CD4-positive, alpha-beta T cell (primary cell): ENCODE data around the gene DIS3L2. TPM values are rescaled to one million over a fixed set of nuclear protein-coding genes. Genes with fewer than 3 reads are reported as not detected.

Source experiments
- ATAC-seq: fragments of 200-7000 bp; cut with Tn5 transposase; one replicate; pipeline ENCODE4 v1.10.0; 2022; ENCODE audit warnings: mild to moderate bottlenecking; ENCODE audit not compliant: poor library complexity
- CTCF ChIA-PET: fragments of 350-600 bp; sonication (Branson Sonifier 250); formaldehyde crosslinking; loops from one replicate; lab custom pipeline; 2021; ENCODE audit warnings: antibody characterized with exemption, inconsistent platforms; lab: Charles Lee
- POLR2A ChIA-PET: fragments of 350-600 bp; sonication (Branson Sonifier 250); formaldehyde crosslinking; loops from one replicate; lab custom pipeline; 2021; ENCODE audit warnings: antibody characterized with exemption, inconsistent platforms; lab: Charles Lee
- DNase-seq, 14 experiments: peaks; one replicate each; pipeline ENCODE4 v3.0.0-alpha.2; 2013 to 2020; ENCODE audit warnings: mixed read lengths in 2 of 14
- H3K27ac ChIP-seq, 2 donors: one replicate each; pipeline versions ENCODE4 v1.5.1 to v1.7.0; 2013; ENCODE audit warnings: low read length in 2 of 2, low read depth in 1 of 2, mild to moderate bottlenecking in 1 of 2
- H3K27me3 ChIP-seq, 2 experiments: 1 replicate in 1 of 2; 2 replicates in 1 of 2; pipeline versions ENCODE4 v1.6.1 to v1.7.0; 2013; ENCODE audit warnings: low read length in 2 of 2, control low read depth in 1 of 2, mild to moderate bottlenecking in 1 of 2, moderate library complexity in 1 of 2; ENCODE audit not compliant: insufficient read depth in 2 of 2, control insufficient read depth in 1 of 2
- H3K36me3 ChIP-seq: one replicate; pipeline ENCODE4 v1.6.1; 2013; ENCODE audit warnings: low read length, control low read depth; ENCODE audit not compliant: insufficient read depth
- H3K4me1 ChIP-seq: one replicate; pipeline ENCODE4 v1.6.1; 2013; ENCODE audit warnings: low read length, control low read depth; ENCODE audit not compliant: insufficient read depth
- H3K4me3 ChIP-seq: one replicate; pipeline ENCODE4 v1.5.1; 2013; ENCODE audit warnings: mild to moderate bottlenecking, low read length, moderate library complexity
- H3K9me3 ChIP-seq, 2 experiments: 1 replicate in 1 of 2; 2 replicates in 1 of 2; pipeline versions ENCODE4 v1.6.1 to v1.7.0; 2013; ENCODE audit warnings: low read length in 2 of 2, mild to moderate bottlenecking in 2 of 2, control low read depth in 1 of 2, moderate library complexity in 1 of 2; ENCODE audit not compliant: control insufficient read depth in 1 of 2, insufficient read depth in 1 of 2
- H3K27ac Mint-ChIP-seq: one replicate; pipeline ENCODE4 v1.8.0; 2020; ENCODE audit warnings: mixed read lengths
- H3K27me3 Mint-ChIP-seq: one replicate; pipeline ENCODE4 v1.8.0; 2021; ENCODE audit warnings: mixed read lengths
- H3K36me3 Mint-ChIP-seq: one replicate; pipeline ENCODE4 v1.8.0; 2021; ENCODE audit warnings: low read depth, mixed read lengths
- H3K4me1 Mint-ChIP-seq: one replicate; pipeline ENCODE4 v1.8.0; 2021; ENCODE audit warnings: low read depth, mixed read lengths
- H3K4me3 Mint-ChIP-seq: one replicate; pipeline ENCODE4 v1.8.0; 2020; ENCODE audit warnings: mild to moderate bottlenecking, mixed read lengths
- H3K9me3 Mint-ChIP-seq: one replicate; pipeline ENCODE4 v1.8.0; 2020; ENCODE audit warnings: mixed read lengths
- intact Hi-C, 2 experiments: fragments of 100-400 bp; cut with DNase I in 1 of 2; cut with micrococcal nuclease in 1 of 2; formaldehyde crosslinking; loops; one replicate each; pipeline versions ENCODE4 v1.15.1 to v1.9.0; 2023 to 2025; cut with DNase I, micrococcal nuclease
- total RNA-seq, 174 experiments: library from RNA in 2 of 174; stranded (reverse) in 2 of 174; gene quantifications; one replicate each; pipeline ENCODE4 v1.2.3 and lab custom pipeline; 2021 to 2026
- TF ChIP-seq, protein P1 (sequence below): fragments of 200-600 bp; IDR thresholded peaks from one replicate; pipeline ENCODE4 v1.8.0; 2022; ENCODE audit warnings: antibody characterized with exemption, mild to moderate bottlenecking

Gene DIS3L2
- total RNA-seq, 2 experiments from 2014 or later, result 59.8 to 62.9 TPM

DNA sequence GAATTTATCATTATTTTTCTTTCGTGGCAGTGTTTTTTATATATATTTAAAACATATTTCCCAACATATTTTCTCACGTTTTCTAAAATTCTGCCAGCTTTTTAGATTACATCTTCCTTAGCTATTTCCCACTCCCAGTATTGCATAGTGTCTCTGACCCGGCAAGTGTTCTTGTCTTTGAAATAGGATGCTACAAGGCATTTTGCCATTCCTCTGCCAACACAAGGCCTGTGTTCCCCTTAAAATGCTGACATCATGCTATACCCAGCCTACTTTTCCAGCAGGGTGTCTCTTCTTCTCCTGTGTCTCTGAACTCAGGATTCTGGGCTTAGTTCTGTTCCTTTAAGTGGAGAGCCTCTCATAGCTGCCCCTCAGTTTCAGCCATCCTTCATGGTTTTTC, 115.2 kb downstream of the DIS3L2 start:
- ChIA-PET POLR2A (no interaction called here), CTCF (no interaction called here)

DNA sequence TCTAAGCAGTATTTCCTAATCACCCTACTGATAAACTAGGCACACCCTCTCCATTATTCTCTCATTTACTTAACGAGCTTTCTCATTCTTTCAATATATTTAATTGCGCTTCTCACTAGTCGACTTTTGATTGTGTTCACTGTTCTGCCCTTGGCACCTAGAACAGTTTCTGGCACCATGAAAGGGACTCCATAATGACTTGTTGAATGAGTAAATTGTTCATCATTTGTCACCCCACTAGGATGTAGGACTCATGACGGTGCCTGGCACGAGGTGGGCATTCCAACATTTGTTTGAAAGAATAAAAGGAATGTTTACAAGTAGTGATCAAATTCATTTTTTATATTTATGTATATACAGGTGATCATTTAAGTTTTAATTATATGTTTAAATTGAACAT, 123.7 kb downstream of the DIS3L2 start:
- POLR2A ChIA-PET, result no interaction called here
- CTCF ChIA-PET, result no interaction called here
- H3K27me3 ChIP-seq, result no peaks in the 10 kb centered on the region
- H3K27ac ChIP-seq, result no peak overlapping the region
- peaks cover 9 to 14% of the 10 kb centered on the region in 2 experiments for H3K9me3 ChIP-seq
- H3K4me3 ChIP-seq, result no peak overlapping the region
- H3K4me3 Mint-ChIP-seq, result no peak overlapping the region
- ATAC-seq (no peak), DNase-seq (no peak)
- intact Hi-C loops, result no loop called here
- H3K36me3 Mint-ChIP-seq, result peaks cover 65% of the 10 kb centered on the region
- TF ChIP-seq, protein P1, sequence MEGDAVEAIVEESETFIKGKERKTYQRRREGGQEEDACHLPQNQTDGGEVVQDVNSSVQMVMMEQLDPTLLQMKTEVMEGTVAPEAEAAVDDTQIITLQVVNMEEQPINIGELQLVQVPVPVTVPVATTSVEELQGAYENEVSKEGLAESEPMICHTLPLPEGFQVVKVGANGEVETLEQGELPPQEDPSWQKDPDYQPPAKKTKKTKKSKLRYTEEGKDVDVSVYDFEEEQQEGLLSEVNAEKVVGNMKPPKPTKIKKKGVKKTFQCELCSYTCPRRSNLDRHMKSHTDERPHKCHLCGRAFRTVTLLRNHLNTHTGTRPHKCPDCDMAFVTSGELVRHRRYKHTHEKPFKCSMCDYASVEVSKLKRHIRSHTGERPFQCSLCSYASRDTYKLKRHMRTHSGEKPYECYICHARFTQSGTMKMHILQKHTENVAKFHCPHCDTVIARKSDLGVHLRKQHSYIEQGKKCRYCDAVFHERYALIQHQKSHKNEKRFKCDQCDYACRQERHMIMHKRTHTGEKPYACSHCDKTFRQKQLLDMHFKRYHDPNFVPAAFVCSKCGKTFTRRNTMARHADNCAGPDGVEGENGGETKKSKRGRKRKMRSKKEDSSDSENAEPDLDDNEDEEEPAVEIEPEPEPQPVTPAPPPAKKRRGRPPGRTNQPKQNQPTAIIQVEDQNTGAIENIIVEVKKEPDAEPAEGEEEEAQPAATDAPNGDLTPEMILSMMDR, result no peak
- peaks cover 14% of the 10 kb centered on the region for H3K36me3 ChIP-seq
- H3K9me3 Mint-ChIP-seq, result peaks cover 4% of the 10 kb centered on the region
- no peaks in the 10 kb centered on the region for H3K4me1 ChIP-seq
- H3K4me1 Mint-ChIP-seq, result no peaks in the 10 kb centered on the region
- no peak overlapping the region for H3K27ac Mint-ChIP-seq
- H3K27me3 Mint-ChIP-seq, result no peaks in the 10 kb centered on the region

More for the DNA sequence above, 115.2 kb downstream of the DIS3L2 start:
- Mint-ChIP-seq H3K4me3 (no peak overlapping the region), H3K27me3 (no peaks in the 10 kb centered on the region), H3K4me1 (peaks cover 31% of the 10 kb centered on the region), H3K9me3 (peaks cover 4% of the 10 kb centered on the region), H3K27ac (no peak overlapping the region), H3K36me3 (peaks cover 22% of the 10 kb centered on the region)
- no peak for ATAC-seq
- Histone ChIP-seq H3K9me3 (peaks cover 0 to 1% of the 10 kb centered on the region in 2 experiments), H3K27ac (no peak overlapping the region), H3K36me3 (no peaks in the 10 kb centered on the region), H3K27me3 (no peaks in the 10 kb centered on the region), H3K4me1 (no peaks in the 10 kb centered on the region), H3K4me3 (no peak overlapping the region)
- no peak for DNase-seq
- TF ChIP-seq, protein P1, result no peak
- intact Hi-C loops, result no loop called here

DNA sequence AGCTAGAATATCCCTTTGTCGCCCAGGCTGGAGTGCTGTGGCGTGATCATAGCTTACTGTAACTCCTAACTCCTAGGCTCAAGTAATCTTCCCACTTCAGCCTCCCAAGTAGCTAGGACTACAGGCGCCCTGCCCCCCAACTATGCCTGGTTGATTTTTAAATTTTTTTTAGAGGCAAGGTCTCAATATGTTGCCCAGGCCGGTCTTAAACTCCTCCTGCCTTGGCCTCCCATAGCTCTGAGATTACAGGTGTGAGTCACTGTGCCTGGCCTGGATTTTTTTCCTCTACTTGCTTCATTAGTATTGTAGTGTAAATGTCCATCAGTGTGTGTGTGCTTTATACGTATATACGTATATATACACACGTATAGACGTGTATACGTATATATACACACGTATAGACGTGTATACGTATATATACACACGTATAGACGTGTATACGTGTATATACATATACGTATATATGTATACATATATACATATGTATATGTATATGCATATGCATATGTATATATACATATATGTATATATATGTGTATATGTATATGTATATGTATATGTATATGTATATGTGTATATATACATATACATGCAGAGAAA, 124.4 kb downstream of the DIS3L2 start:
- Histone ChIP-seq H3K36me3 (peaks cover 14% of the 10 kb centered on the region), H3K27me3 (no peaks in the 10 kb centered on the region), H3K27ac (no peak overlapping the region), H3K4me3 (no peak overlapping the region), H3K9me3 (peaks cover 9 to 14% of the 10 kb centered on the region in 2 experiments), H3K4me1 (no peaks in the 10 kb centered on the region)
- intact Hi-C loops, result no loop called here
- Mint-ChIP-seq H3K4me3 (no peak overlapping the region), H3K36me3 (peaks cover 70% of the 10 kb centered on the region), H3K9me3 (peaks cover 4% of the 10 kb centered on the region), H3K27me3 (no peaks in the 10 kb centered on the region), H3K27ac (no peak overlapping the region), H3K4me1 (no peaks in the 10 kb centered on the region)
- ATAC-seq (no peak), DNase-seq (no peak)
- TF ChIP-seq, protein P1, result no peak
- CTCF ChIA-PET, result no interaction called here
- POLR2A ChIA-PET, result no interaction called here
